ENCODE measurements around the gene GRAP2. TPM values are rescaled to one million over a fixed set of nuclear protein-coding genes. Genes with fewer than 3 reads are reported as not detected.

GRAP2 gene
- total and polyA plus RNA-seq, 10 of the 15 experiments (the other 5 are each of a cell fraction or from before 2014, with no cell fraction given) = 3.3 to 79.1 (median 59.6) TPM

- Histone ChIP-seq H3K9ac (ENCODE audit: control insufficient read depth, insufficient read depth, low read length) (no peak overlapping the region), H3K4me2 (ENCODE audit: control insufficient read depth, insufficient read depth) (no peak overlapping the region), H3K4me3 (no peak overlapping the region), H3K4me1 (ENCODE audit: control insufficient read depth, insufficient read depth, low read length) (peaks cover 22% of the 10 kb centered on the region), H3K79me2 (ENCODE audit: control insufficient read depth, insufficient read depth, low read length) (peaks cover 96% of the 10 kb centered on the region), H2AFZ (ENCODE audit: control insufficient read depth, low read depth, low read length) (no peak overlapping the region), H3K27me3 (replicated peaks in 1 of 2; ENCODE audit: control insufficient read depth in 2 of 2, insufficient read depth in 2 of 2, low read length in 1 of 2) (no peaks in the 10 kb centered on the region), H3K27ac (ENCODE audit: control insufficient read depth, insufficient read depth) (no peak overlapping the region), H3K9me3 (replicated peaks; ENCODE audit: control insufficient read depth, insufficient read depth, low read length) (no peaks in the 10 kb centered on the region), H4K20me1 (ENCODE audit: control insufficient read depth, insufficient read depth) (no peaks in the 10 kb centered on the region), H3K36me3 (ENCODE audit: control insufficient read depth in 2 of 2, insufficient read depth in 2 of 2, low read length in 1 of 2) (peaks cover 7 to 9% of the 10 kb centered on the region in 2 experiments)
- DNase-seq (ENCODE audit: low read depth, low spot score) (no peak), ATAC-seq (no peak), FAIRE-seq (no peak)
- SMC1A ChIA-PET (ENCODE audit: uncharacterized antibody, unreplicated experiment) = interaction anchor here (1.2 to 11.4 kb wide), 3 partner anchors 10 to 144 kb away, joined by 3 to 102 read pairs (median 13); no protein-coding TSS in a partner anchor
- POLR2A ChIA-PET = interaction anchor here (0.6 to 2.4 kb wide), 4 partner anchors 10 to 201 kb away, joined by 3 to 7 read pairs (median 3); no protein-coding TSS in a partner anchor
- 83% methylated on average over 5 of the region's 5 CpGs for WGBS (ENCODE audit: insufficient coverage, insufficient replicate concordance, low lambda C conversion rate, missing lambda C conversion rate)
- intact Hi-C loops (cut with micrococcal nuclease; ENCODE audit: unreplicated experiment) (no loop called here), in situ Hi-C loops (cut with MboI) (no loop called here)
- BruUV-seq (replicated peaks) = no TSS peak
- RAD21 ChIA-PET (ENCODE audit: unreplicated experiment) = interaction anchor here (1.0 to 2.2 kb wide), 3 partner anchors 13 to 110 kb away, joined by 3 to 4 read pairs (median 3); no protein-coding TSS in a partner anchor
- CTCF ChIA-PET = interaction anchor here (1.0 to 3.0 kb wide), 3 partner anchors 9 to 98 kb away, joined by 3 to 16 read pairs (median 4); no protein-coding TSS in a partner anchor
- no peak for TF ChIP-seq RUNX3 (IDR thresholded peaks at IDR 0.05; ENCODE audit: low read length)
- no peak for TF ChIP-seq LARP7 (IDR thresholded peaks at IDR 0.05)
- TF ChIP-seq, protein P1, sequence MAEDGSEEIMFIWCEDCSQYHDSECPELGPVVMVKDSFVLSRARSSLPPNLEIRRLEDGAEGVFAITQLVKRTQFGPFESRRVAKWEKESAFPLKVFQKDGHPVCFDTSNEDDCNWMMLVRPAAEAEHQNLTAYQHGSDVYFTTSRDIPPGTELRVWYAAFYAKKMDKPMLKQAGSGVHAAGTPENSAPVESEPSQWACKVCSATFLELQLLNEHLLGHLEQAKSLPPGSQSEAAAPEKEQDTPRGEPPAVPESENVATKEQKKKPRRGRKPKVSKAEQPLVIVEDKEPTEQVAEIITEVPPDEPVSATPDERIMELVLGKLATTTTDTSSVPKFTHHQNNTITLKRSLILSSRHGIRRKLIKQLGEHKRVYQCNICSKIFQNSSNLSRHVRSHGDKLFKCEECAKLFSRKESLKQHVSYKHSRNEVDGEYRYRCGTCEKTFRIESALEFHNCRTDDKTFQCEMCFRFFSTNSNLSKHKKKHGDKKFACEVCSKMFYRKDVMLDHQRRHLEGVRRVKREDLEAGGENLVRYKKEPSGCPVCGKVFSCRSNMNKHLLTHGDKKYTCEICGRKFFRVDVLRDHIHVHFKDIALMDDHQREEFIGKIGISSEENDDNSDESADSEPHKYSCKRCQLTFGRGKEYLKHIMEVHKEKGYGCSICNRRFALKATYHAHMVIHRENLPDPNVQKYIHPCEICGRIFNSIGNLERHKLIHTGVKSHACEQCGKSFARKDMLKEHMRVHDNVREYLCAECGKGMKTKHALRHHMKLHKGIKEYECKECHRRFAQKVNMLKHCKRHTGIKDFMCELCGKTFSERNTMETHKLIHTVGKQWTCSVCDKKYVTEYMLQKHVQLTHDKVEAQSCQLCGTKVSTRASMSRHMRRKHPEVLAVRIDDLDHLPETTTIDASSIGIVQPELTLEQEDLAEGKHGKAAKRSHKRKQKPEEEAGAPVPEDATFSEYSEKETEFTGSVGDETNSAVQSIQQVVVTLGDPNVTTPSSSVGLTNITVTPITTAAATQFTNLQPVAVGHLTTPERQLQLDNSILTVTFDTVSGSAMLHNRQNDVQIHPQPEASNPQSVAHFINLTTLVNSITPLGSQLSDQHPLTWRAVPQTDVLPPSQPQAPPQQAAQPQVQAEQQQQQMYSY (CRISPR knock-in tag; IDR thresholded peaks at IDR 0.05) = no peak
- TF ChIP-seq CREB1 (IDR thresholded peaks at IDR 0.05; ENCODE audit: low read depth) = no peak
- TF ChIP-seq SREBF1 (IDR thresholded peaks at IDR 0.05; ENCODE audit: low read length) = no peak
- TF ChIP-seq YBX1 (IDR thresholded peaks at IDR 0.05) = no peak
- TF ChIP-seq SUPT20H (IDR thresholded peaks at IDR 0.05; ENCODE audit: borderline replicate concordance, control insufficient read depth, low read depth, low read length) = no peak
- no peak for TF ChIP-seq NFXL1 (IDR thresholded peaks at IDR 0.05; ENCODE audit: borderline replicate concordance)
- no peak for TF ChIP-seq PAX5 (IDR thresholded peaks at IDR 0.05; ENCODE audit: borderline replicate concordance, low read depth, low read length)
- TF ChIP-seq, protein P2, sequence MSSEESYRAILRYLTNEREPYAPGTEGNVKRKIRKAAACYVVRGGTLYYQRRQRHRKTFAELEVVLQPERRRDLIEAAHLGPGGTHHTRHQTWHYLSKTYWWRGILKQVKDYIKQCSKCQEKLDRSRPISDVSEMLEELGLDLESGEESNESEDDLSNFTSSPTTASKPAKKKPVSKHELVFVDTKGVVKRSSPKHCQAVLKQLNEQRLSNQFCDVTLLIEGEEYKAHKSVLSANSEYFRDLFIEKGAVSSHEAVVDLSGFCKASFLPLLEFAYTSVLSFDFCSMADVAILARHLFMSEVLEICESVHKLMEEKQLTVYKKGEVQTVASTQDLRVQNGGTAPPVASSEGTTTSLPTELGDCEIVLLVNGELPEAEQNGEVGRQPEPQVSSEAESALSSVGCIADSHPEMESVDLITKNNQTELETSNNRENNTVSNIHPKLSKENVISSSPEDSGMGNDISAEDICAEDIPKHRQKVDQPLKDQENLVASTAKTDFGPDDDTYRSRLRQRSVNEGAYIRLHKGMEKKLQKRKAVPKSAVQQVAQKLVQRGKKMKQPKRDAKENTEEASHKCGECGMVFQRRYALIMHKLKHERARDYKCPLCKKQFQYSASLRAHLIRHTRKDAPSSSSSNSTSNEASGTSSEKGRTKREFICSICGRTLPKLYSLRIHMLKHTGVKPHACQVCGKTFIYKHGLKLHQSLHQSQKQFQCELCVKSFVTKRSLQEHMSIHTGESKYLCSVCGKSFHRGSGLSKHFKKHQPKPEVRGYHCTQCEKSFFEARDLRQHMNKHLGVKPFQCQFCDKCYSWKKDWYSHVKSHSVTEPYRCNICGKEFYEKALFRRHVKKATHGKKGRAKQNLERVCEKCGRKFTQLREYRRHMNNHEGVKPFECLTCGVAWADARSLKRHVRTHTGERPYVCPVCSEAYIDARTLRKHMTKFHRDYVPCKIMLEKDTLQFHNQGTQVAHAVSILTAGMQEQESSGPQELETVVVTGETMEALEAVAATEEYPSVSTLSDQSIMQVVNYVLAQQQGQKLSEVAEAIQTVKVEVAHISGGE (CRISPR knock-in tag; IDR thresholded peaks at IDR 0.05) = no peak
- no peak for TF ChIP-seq ZBED1 (IDR thresholded peaks at IDR 0.05; ENCODE audit: borderline replicate concordance)
- TF ChIP-seq, protein P3, sequence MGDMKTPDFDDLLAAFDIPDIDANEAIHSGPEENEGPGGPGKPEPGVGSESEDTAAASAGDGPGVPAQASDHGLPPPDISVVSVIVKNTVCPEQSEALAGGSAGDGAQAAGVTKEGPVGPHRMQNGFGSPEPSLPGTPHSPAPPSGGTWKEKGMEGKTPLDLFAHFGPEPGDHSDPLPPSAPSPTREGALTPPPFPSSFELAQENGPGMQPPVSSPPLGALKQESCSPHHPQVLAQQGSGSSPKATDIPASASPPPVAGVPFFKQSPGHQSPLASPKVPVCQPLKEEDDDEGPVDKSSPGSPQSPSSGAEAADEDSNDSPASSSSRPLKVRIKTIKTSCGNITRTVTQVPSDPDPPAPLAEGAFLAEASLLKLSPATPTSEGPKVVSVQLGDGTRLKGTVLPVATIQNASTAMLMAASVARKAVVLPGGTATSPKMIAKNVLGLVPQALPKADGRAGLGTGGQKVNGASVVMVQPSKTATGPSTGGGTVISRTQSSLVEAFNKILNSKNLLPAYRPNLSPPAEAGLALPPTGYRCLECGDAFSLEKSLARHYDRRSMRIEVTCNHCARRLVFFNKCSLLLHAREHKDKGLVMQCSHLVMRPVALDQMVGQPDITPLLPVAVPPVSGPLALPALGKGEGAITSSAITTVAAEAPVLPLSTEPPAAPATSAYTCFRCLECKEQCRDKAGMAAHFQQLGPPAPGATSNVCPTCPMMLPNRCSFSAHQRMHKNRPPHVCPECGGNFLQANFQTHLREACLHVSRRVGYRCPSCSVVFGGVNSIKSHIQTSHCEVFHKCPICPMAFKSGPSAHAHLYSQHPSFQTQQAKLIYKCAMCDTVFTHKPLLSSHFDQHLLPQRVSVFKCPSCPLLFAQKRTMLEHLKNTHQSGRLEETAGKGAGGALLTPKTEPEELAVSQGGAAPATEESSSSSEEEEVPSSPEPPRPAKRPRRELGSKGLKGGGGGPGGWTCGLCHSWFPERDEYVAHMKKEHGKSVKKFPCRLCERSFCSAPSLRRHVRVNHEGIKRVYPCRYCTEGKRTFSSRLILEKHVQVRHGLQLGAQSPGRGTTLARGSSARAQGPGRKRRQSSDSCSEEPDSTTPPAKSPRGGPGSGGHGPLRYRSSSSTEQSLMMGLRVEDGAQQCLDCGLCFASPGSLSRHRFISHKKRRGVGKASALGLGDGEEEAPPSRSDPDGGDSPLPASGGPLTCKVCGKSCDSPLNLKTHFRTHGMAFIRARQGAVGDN (IDR thresholded peaks at IDR 0.05) = no peak
- no peak for TF ChIP-seq BHLHE40 (IDR thresholded peaks at IDR 0.05; ENCODE audit: borderline replicate concordance in 1 of 2, low read depth in 2 of 2, low read length in 1 of 2)
- no peak for TF ChIP-seq TARDBP (IDR thresholded peaks at IDR 0.05; ENCODE audit: borderline replicate concordance)
Observed at GRCh38 chr22:39926753-39927152, 25.9 kb downstream of the GRAP2 start.
